ENCODE measurements around the gene CDH4. TPM values are rescaled to one million over a fixed set of nuclear protein-coding genes. Genes with fewer than 3 reads are reported as not detected.

Gene CDH4
- total RNA-seq, 1 donor from 2014 or later, result 3.2 TPM

DNA sequence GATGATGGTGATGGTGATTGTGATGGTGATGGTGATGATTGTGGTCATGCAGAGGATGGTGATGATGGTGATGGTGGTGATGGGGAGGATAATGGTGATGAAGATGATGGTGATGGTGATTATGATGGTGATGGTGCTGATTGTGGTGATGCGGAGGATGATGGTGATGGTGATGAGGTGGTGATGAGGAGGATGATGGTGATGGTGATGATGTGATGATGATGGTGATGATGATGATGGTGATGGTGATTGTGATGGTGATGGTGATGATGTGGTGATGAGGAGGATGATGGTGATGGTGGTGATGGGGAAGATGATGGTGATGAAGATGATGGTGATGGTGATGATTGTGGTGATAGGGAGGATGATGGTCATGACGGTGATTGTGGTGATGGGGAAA, 333.7 kb downstream of the CDH4 start:
- DNase-seq (ENCODE audit: low read depth) (no peak), FAIRE-seq (no peak)
- H2AFZ ChIP-seq (ENCODE audit: low read depth, low read length), result no peak overlapping the region
- H3K4me2 ChIP-seq (ENCODE audit: low read length), result no peak overlapping the region
- H3K9ac ChIP-seq (ENCODE audit: low read length), result no peak overlapping the region
- H3K36me3 Mint-ChIP-seq (ENCODE audit: low read depth, unreplicated experiment), result no peaks in the 10 kb centered on the region
- no peaks in the 10 kb centered on the region for H3K27me3 ChIP-seq (ENCODE audit: insufficient read depth, low read length)
- H3K27ac ChIP-seq (ENCODE audit: low read depth, low read length), result no peak overlapping the region
- peaks cover 17% of the 10 kb centered on the region for H3K27me3 Mint-ChIP-seq (ENCODE audit: low read depth, unreplicated experiment)
- peaks cover 23% of the 10 kb centered on the region for H3K4me1 Mint-ChIP-seq (ENCODE audit: low read depth, unreplicated experiment)
- peaks cover 3% of the 10 kb centered on the region for H3K9me3 ChIP-seq (ENCODE audit: insufficient read depth, low read depth, low read length)
- H4K20me1 ChIP-seq (ENCODE audit: insufficient read depth, low read length), result no peaks in the 10 kb centered on the region
- peaks cover 20% of the 10 kb centered on the region for H3K4me1 ChIP-seq (ENCODE audit: insufficient read depth, low read length)
- peaks cover 3% of the 10 kb centered on the region for H3K9me3 Mint-ChIP-seq (ENCODE audit: unreplicated experiment)
- no peak overlapping the region for H3K4me3 Mint-ChIP-seq (ENCODE audit: unreplicated experiment)
- no peaks in the 10 kb centered on the region for H3K36me3 ChIP-seq (ENCODE audit: insufficient read depth, low read length)
- no peak for TF ChIP-seq CTCF (IDR thresholded peaks at IDR 0.05; ENCODE audit: insufficient read depth, low read depth, low read length)
- TF ChIP-seq EZH2 (IDR thresholded peaks at IDR 0.05; ENCODE audit: insufficient read depth, low read length), result no peak
- H3K4me3 ChIP-seq (ENCODE audit: insufficient read depth, low read depth, low read length), result no peak overlapping the region
- no peaks in the 10 kb centered on the region for H3K79me2 ChIP-seq (ENCODE audit: insufficient read depth, low read length)
- no peak overlapping the region for H3K27ac Mint-ChIP-seq (ENCODE audit: unreplicated experiment)

DNA sequence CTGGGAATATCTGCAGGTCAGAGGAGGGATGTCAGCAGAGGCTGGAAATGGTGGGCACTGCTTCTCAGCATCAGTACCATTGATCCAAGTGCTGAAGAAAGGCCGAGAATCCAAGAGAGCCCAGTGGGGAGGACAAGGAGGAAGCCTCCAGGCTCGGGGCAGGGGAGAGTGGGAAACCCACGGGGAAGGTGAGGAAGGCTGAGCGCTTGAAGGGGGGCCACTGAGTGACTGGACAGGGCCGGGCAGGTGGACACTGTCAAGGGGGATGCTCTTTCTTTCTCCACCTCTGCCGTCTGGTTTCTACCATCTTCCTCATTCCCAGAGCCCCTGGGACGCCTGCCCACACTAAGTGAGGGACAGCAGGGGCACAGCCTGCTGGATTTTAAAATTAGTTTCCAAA, 335.0 kb downstream of the CDH4 start:
- H3K79me2 ChIP-seq (ENCODE audit: insufficient read depth, low read length), result no peaks in the 10 kb centered on the region
- no peak overlapping the region for H2AFZ ChIP-seq (ENCODE audit: low read depth, low read length)
- peaks cover 3% of the 10 kb centered on the region for H3K9me3 Mint-ChIP-seq (ENCODE audit: unreplicated experiment)
- peaks cover 8% of the 10 kb centered on the region for H3K9me3 ChIP-seq (ENCODE audit: insufficient read depth, low read depth, low read length)
- no peak overlapping the region for H3K9ac ChIP-seq (ENCODE audit: low read length)
- peaks cover 15% of the 10 kb centered on the region for H3K27me3 Mint-ChIP-seq (ENCODE audit: low read depth, unreplicated experiment)
- no peak overlapping the region for H3K4me3 Mint-ChIP-seq (ENCODE audit: unreplicated experiment)
- no peaks in the 10 kb centered on the region for H3K36me3 ChIP-seq (ENCODE audit: insufficient read depth, low read length)
- peaks cover 20% of the 10 kb centered on the region for H3K4me1 ChIP-seq (ENCODE audit: insufficient read depth, low read length)
- no peak overlapping the region for H3K4me2 ChIP-seq (ENCODE audit: low read length)
- no peak overlapping the region for H3K4me3 ChIP-seq (ENCODE audit: insufficient read depth, low read depth, low read length)
- FAIRE-seq (no peak), DNase-seq (ENCODE audit: low read depth) (no peak)
- H3K36me3 Mint-ChIP-seq (ENCODE audit: low read depth, unreplicated experiment), result no peaks in the 10 kb centered on the region
- H3K4me1 Mint-ChIP-seq (ENCODE audit: low read depth, unreplicated experiment), result peaks cover 23% of the 10 kb centered on the region
- H4K20me1 ChIP-seq (ENCODE audit: insufficient read depth, low read length), result no peaks in the 10 kb centered on the region
- TF ChIP-seq CTCF (IDR thresholded peaks at IDR 0.05; ENCODE audit: insufficient read depth, low read depth, low read length) (no peak), EZH2 (IDR thresholded peaks at IDR 0.05; ENCODE audit: insufficient read depth, low read length) (no peak)
- no peak overlapping the region for H3K27ac ChIP-seq (ENCODE audit: low read depth, low read length)
- H3K27ac Mint-ChIP-seq (ENCODE audit: unreplicated experiment), result no peak overlapping the region
- no peaks in the 10 kb centered on the region for H3K27me3 ChIP-seq (ENCODE audit: insufficient read depth, low read length)

DNA sequence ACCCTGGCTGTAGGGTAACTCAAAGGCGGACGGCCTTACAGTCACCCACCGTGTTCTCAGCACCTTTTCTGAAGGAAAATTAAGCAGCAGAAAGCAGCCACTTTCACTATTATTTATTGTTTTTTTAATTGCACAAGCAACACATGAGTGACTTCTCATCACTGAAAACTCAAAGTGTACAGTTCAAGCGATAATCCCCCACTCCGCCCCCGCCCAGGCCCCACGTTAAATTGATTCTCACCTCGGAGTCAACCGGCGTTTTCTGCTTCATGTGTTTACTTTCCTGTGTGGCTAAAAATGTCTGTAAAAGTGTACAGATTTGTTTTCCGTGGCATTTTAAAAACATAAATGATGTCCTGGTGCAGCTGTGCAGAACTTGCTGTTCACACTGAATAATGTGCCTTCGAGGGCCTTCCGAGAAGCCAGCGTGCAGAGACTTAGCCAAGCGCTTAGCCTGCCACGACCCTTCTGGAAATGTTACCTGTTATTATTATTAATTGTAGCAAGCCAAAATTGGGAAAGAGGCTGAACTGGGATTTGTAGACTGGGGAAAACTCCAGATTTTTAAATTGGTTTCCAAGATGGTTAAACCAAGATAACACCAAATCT, 335.7 kb downstream of the CDH4 start:
- Histone ChIP-seq H4K20me1 (ENCODE audit: insufficient read depth, low read length) (no peaks in the 10 kb centered on the region), H3K27me3 (ENCODE audit: insufficient read depth, low read length) (no peaks in the 10 kb centered on the region), H3K4me2 (ENCODE audit: low read length) (peak overlapping the region; percentile 87), H3K27ac (ENCODE audit: low read depth, low read length) (peak overlapping the region; percentile 83), H2AFZ (ENCODE audit: low read depth, low read length) (peak overlapping the region; percentile 7), H3K4me3 (ENCODE audit: insufficient read depth, low read depth, low read length) (no peak overlapping the region), H3K36me3 (ENCODE audit: insufficient read depth, low read length) (no peaks in the 10 kb centered on the region), H3K4me1 (ENCODE audit: insufficient read depth, low read length) (peaks cover 20% of the 10 kb centered on the region), H3K9ac (ENCODE audit: low read length) (peak overlapping the region; percentile 75), H3K9me3 (ENCODE audit: insufficient read depth, low read depth, low read length) (peaks cover 11% of the 10 kb centered on the region), H3K79me2 (ENCODE audit: insufficient read depth, low read length) (no peaks in the 10 kb centered on the region)
- FAIRE-seq (no peak), DNase-seq (ENCODE audit: low read depth) (no peak)
- H3K4me1 Mint-ChIP-seq (ENCODE audit: low read depth, unreplicated experiment), result peaks cover 23% of the 10 kb centered on the region
- no peaks in the 10 kb centered on the region for H3K36me3 Mint-ChIP-seq (ENCODE audit: low read depth, unreplicated experiment)
- H3K27me3 Mint-ChIP-seq (ENCODE audit: low read depth, unreplicated experiment), result peaks cover 7% of the 10 kb centered on the region
- TF ChIP-seq CTCF (IDR thresholded peaks at IDR 0.05; ENCODE audit: insufficient read depth, low read depth, low read length), result no peak
- no peak for TF ChIP-seq EZH2 (IDR thresholded peaks at IDR 0.05; ENCODE audit: insufficient read depth, low read length)
- H3K4me3 Mint-ChIP-seq (ENCODE audit: unreplicated experiment), result no peak overlapping the region
- peak overlapping the region; percentile 70 for H3K27ac Mint-ChIP-seq (ENCODE audit: unreplicated experiment)
- H3K9me3 Mint-ChIP-seq (ENCODE audit: unreplicated experiment), result peaks cover 3% of the 10 kb centered on the region

All from astrocyte (in vitro differentiated cells and primary cell).